ENCODE results near the gene TSC1.
A peak's percentile ranks its signal among the peaks of the same experiment; 100 is the strongest.

TSC1 gene

GRCh38 chr9:132946631-132947295, 2.3 kb upstream of the TSC1 start:
- no peaks in the 10 kb centered on the region for H3K9me3 ChIP-seq (ENCODE audit: control insufficient read depth, insufficient read depth, low read length)

GRCh38 chr9:132946211-132946610, 1.8 kb upstream of the TSC1 start:
- Histone ChIP-seq H3K36me3 (ENCODE audit: control insufficient read depth, insufficient read depth, low read length) (no peaks in the 10 kb centered on the region), H3K27me3 (ENCODE audit: control insufficient read depth, insufficient read depth, low read length) (no peaks in the 10 kb centered on the region), H3K9me3 (ENCODE audit: control insufficient read depth, insufficient read depth, low read length) (no peaks in the 10 kb centered on the region), H3K9ac (ENCODE audit: low read depth, low read length) (no peak overlapping the region), H3K4me3 (ENCODE audit: low read depth, low read length) (no peak overlapping the region), H3K4me1 (ENCODE audit: control insufficient read depth, insufficient read depth, low read length) (peaks cover 24% of the 10 kb centered on the region)

More at GRCh38 chr9:132946631-132947295, 2.3 kb upstream of the TSC1 start:
- Histone ChIP-seq H3K4me1 (ENCODE audit: control insufficient read depth, insufficient read depth, low read length) (peaks cover 24% of the 10 kb centered on the region), H3K9ac (ENCODE audit: low read depth, low read length) (no peak overlapping the region), H3K36me3 (ENCODE audit: control insufficient read depth, insufficient read depth, low read length) (no peaks in the 10 kb centered on the region), H3K27me3 (ENCODE audit: control insufficient read depth, insufficient read depth, low read length) (no peaks in the 10 kb centered on the region), H3K4me3 (ENCODE audit: low read depth, low read length) (no peak overlapping the region)

DNA sequence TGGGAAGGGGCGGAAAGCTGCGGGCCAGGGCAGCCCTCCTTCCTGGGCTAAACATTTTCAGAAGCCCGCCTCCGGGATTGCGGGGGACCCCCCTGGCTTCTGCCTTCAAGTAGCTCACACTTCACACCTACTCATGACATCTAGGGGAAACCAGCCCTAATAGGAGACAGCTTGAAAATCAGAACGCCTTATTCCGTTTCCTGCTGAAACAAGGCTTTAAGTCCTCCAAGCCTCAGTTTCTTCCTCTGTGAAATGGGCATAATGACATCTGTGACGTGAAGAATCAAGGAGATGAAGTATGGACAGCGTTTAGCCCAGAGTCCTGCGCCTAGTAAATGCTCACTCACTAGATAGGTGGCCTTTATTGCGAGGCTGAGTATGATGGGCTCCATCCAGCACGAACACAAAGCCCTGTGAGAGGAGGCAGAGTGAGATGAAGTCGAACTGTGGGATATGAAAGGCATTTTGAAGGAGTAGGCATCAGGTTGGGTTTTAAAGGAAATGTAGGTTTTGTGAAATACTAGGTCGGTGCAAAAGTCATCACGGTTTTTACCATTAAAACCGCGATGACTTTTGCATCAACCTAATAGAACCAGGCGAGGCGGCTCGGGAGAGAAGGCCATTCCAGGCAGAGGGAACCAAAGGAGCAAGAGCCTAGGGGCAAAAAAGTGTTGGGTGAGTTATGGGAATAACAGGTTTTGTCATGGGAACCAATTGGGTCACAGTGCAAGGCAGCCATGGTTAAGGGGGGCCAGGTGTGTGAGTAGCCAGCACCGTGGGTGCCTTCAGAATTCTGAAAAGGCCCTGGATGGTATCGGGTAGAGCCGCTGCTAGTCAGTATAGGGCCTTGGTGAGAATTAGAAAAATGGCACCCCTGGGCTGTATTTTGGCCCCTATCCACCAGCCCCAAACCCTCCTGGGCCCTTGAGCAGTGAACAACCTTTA, 1.0 kb upstream of the TSC1 start:
- H3K4me1 ChIP-seq (ENCODE audit: control insufficient read depth, insufficient read depth, low read length): peaks cover 24% of the 10 kb centered on the region
- no peaks in the 10 kb centered on the region for H3K27me3 ChIP-seq (ENCODE audit: control insufficient read depth, insufficient read depth, low read length)
- H3K9me3 ChIP-seq (ENCODE audit: control insufficient read depth, insufficient read depth, low read length): no peaks in the 10 kb centered on the region
- no peak overlapping the region for H3K9ac ChIP-seq (ENCODE audit: low read depth, low read length)
- H3K36me3 ChIP-seq (ENCODE audit: control insufficient read depth, insufficient read depth, low read length): no peaks in the 10 kb centered on the region
- H3K4me3 ChIP-seq (ENCODE audit: low read depth, low read length): peak overlapping the region; percentile 57

- H3K36me3 ChIP-seq (ENCODE audit: control insufficient read depth, insufficient read depth, low read length): no peaks in the 10 kb centered on the region
- H3K4me3 ChIP-seq (ENCODE audit: low read depth, low read length): peak overlapping the region; percentile 88
- H3K4me1 ChIP-seq (ENCODE audit: control insufficient read depth, insufficient read depth, low read length): peaks cover 30% of the 10 kb centered on the region
- H3K9ac ChIP-seq (ENCODE audit: low read depth, low read length): peak overlapping the region; percentile 99
- no peaks in the 10 kb centered on the region for H3K27me3 ChIP-seq (ENCODE audit: control insufficient read depth, insufficient read depth, low read length)
- no peaks in the 10 kb centered on the region for H3K9me3 ChIP-seq (ENCODE audit: control insufficient read depth, insufficient read depth, low read length)
These were observed 644 bp downstream of the TSC1 start for GRCh38 chr9:132943651-132944293.

GRCh38 chr9:132942541-132943182, 1.8 kb downstream of the TSC1 start:
- H3K4me3 ChIP-seq (ENCODE audit: low read depth, low read length): no peak overlapping the region
- H3K4me1 ChIP-seq (ENCODE audit: control insufficient read depth, insufficient read depth, low read length): peaks cover 21% of the 10 kb centered on the region
- H3K9me3 ChIP-seq (ENCODE audit: control insufficient read depth, insufficient read depth, low read length): no peaks in the 10 kb centered on the region
- no peak overlapping the region for H3K9ac ChIP-seq (ENCODE audit: low read depth, low read length)
- H3K27me3 ChIP-seq (ENCODE audit: control insufficient read depth, insufficient read depth, low read length): no peaks in the 10 kb centered on the region
- no peaks in the 10 kb centered on the region for H3K36me3 ChIP-seq (ENCODE audit: control insufficient read depth, insufficient read depth, low read length)

DNA sequence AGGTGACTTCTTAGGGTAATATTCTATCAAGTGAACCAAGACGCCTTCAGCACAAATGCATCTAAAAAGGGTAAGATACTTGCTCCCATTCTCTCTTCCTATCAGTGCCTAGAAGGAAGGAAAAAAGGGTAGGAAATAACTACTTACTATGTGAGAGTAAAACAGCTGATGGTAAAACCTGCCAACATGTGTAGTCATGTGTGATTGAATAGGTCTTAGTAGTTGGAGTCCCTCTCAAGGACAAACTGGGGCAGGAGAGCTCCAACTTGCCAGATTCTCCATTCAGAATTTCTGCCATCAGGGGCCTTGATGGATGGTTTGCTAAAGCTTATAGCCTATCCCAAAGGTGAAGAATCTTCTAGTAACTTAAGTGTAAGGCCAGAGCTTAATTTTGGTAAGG, 5.2 kb downstream of the TSC1 start:
- no peaks in the 10 kb centered on the region for H3K27me3 ChIP-seq (ENCODE audit: control insufficient read depth, insufficient read depth, low read length)
- H3K4me3 ChIP-seq (ENCODE audit: low read depth, low read length): no peak overlapping the region
- no peak overlapping the region for H3K9ac ChIP-seq (ENCODE audit: low read depth, low read length)
- no peaks in the 10 kb centered on the region for H3K9me3 ChIP-seq (ENCODE audit: control insufficient read depth, insufficient read depth, low read length)
- H3K4me1 ChIP-seq (ENCODE audit: control insufficient read depth, insufficient read depth, low read length): peaks cover 11% of the 10 kb centered on the region
- no peaks in the 10 kb centered on the region for H3K36me3 ChIP-seq (ENCODE audit: control insufficient read depth, insufficient read depth, low read length)

GRCh38 chr9:132937463-132937901, 6.9 kb downstream of the TSC1 start:
- Histone ChIP-seq H3K4me1 (ENCODE audit: control insufficient read depth, insufficient read depth, low read length) (peaks cover 8% of the 10 kb centered on the region), H3K27me3 (ENCODE audit: control insufficient read depth, insufficient read depth, low read length) (no peaks in the 10 kb centered on the region), H3K36me3 (ENCODE audit: control insufficient read depth, insufficient read depth, low read length) (no peaks in the 10 kb centered on the region), H3K9ac (ENCODE audit: low read depth, low read length) (no peak overlapping the region), H3K4me3 (ENCODE audit: low read depth, low read length) (no peak overlapping the region), H3K9me3 (ENCODE audit: control insufficient read depth, insufficient read depth, low read length) (no peaks in the 10 kb centered on the region)

DNA sequence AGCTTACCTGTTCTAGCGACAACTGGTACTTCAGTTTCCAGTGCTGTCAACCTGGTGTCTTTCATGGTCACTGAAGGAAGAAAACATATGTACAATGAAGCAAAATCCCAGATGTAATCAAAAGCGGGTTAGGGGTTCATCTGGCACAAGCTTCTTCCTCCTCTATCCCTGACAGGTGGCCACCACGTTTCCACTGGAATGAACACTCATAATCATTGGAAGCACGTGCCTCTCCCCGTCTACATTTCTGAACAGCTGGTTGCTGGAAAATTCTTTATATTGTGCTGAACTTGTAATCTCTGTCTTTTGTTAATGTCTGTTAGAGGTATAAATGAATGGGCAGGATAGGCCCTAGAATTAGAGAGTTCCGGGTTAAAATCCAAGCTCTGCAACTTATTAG, 9.4 kb downstream of the TSC1 start:
- H3K9me3 ChIP-seq (ENCODE audit: control insufficient read depth, insufficient read depth, low read length): no peaks in the 10 kb centered on the region
- no peak overlapping the region for H3K4me3 ChIP-seq (ENCODE audit: low read depth, low read length)
- H3K9ac ChIP-seq (ENCODE audit: low read depth, low read length): no peak overlapping the region
- peaks cover 7% of the 10 kb centered on the region for H3K4me1 ChIP-seq (ENCODE audit: control insufficient read depth, insufficient read depth, low read length)
- H3K36me3 ChIP-seq (ENCODE audit: control insufficient read depth, insufficient read depth, low read length): no peaks in the 10 kb centered on the region
- no peaks in the 10 kb centered on the region for H3K27me3 ChIP-seq (ENCODE audit: control insufficient read depth, insufficient read depth, low read length)

DNA sequence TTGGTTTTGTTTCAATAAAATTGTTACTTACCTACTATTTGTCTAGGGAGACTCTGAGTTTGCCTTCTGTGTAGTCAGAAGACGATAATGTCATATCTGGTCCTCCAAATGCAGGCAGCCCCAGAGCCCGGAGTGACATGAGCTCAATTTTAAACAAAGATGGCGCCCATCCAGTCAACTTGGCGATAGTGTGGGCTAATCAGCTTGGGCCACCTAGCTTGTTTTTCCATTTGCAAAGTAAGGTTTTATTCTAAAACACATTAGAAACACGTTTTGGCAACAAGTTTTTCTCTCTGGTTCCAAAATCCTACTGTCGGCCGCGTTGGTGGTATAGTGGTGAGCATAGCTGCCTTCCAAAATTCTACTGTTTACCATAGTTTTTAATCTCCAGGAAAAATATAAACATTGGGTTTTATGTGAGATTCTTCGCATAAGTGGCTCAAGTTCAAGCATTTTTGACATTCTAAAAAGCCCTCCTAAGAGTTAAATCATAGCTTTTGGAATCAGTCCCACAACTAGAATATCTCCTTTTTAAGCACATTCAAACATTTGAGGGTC, 13.2 kb downstream of the TSC1 start:
- Histone ChIP-seq H3K4me3 (ENCODE audit: low read depth, low read length) (no peak overlapping the region), H3K4me1 (ENCODE audit: control insufficient read depth, insufficient read depth, low read length) (no peaks in the 10 kb centered on the region), H3K27me3 (ENCODE audit: control insufficient read depth, insufficient read depth, low read length) (no peaks in the 10 kb centered on the region), H3K36me3 (ENCODE audit: control insufficient read depth, insufficient read depth, low read length) (no peaks in the 10 kb centered on the region), H3K9ac (ENCODE audit: low read depth, low read length) (no peak overlapping the region), H3K9me3 (ENCODE audit: control insufficient read depth, insufficient read depth, low read length) (no peaks in the 10 kb centered on the region)

GRCh38 chr9:132927704-132928103, 16.7 kb downstream of the TSC1 start:
- Histone ChIP-seq H3K4me3 (ENCODE audit: low read depth, low read length) (no peak overlapping the region), H3K9me3 (ENCODE audit: control insufficient read depth, insufficient read depth, low read length) (no peaks in the 10 kb centered on the region), H3K27me3 (ENCODE audit: control insufficient read depth, insufficient read depth, low read length) (no peaks in the 10 kb centered on the region), H3K9ac (ENCODE audit: low read depth, low read length) (no peak overlapping the region), H3K4me1 (ENCODE audit: control insufficient read depth, insufficient read depth, low read length) (no peaks in the 10 kb centered on the region), H3K36me3 (ENCODE audit: control insufficient read depth, insufficient read depth, low read length) (peaks cover 2% of the 10 kb centered on the region)

- Histone ChIP-seq H3K9ac (ENCODE audit: low read depth, low read length) (no peak overlapping the region), H3K27me3 (ENCODE audit: control insufficient read depth, insufficient read depth, low read length) (no peaks in the 10 kb centered on the region), H3K36me3 (ENCODE audit: control insufficient read depth, insufficient read depth, low read length) (peaks cover 23% of the 10 kb centered on the region)
These were observed 21.0 kb downstream of the TSC1 start for GRCh38 chr9:132923346-132923902.

More at GRCh38 chr9:132923346-132923902, 21.0 kb downstream of the TSC1 start:
- Histone ChIP-seq H3K4me3 (ENCODE audit: low read depth, low read length) (no peak overlapping the region), H3K9me3 (ENCODE audit: control insufficient read depth, insufficient read depth, low read length) (no peaks in the 10 kb centered on the region), H3K4me1 (ENCODE audit: control insufficient read depth, insufficient read depth, low read length) (no peaks in the 10 kb centered on the region)
